CD4-positive, alpha-beta T cell treated with Interleukin-12 subunit alpha and Interleukin-12 subunit beta, for 1 hour (primary cell): ENCODE data around the gene SELENOM.
A peak's percentile ranks its signal among the peaks of the same experiment; 100 is the strongest.
"Not testable (repeated sequence)": the region's sequence is repeated elsewhere in the genome, so short reads cannot be mapped to it uniquely, and the experiment has no call there.

ENCODE experiments used
- DNase-seq: peaks from one replicate; pipeline ENCODE4 v3.0.0-alpha.2; 2020

The SELENOM gene

DNA sequence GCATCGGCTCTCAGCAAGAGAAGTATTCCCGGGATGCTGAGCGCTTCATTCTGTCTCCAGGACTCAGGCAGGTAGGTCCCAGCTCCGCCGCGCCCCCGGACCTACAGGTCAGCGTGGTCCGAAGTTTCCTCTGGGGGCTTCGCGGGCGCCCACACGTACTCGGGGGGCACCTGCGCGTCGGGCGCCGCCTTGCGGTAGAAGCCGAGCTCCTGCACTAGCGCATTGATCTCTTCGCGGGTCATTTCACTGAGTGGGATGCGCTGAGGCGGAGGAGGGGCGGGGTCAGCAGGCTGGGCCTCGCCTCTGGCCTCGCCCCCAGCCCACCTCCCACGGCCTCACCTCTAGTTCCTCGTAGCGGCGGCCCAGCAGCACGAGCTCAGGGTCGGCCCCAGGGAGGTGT, 2.5 kb downstream of the SELENOM start:
- DNase-seq = peak; percentile 23

DNA sequence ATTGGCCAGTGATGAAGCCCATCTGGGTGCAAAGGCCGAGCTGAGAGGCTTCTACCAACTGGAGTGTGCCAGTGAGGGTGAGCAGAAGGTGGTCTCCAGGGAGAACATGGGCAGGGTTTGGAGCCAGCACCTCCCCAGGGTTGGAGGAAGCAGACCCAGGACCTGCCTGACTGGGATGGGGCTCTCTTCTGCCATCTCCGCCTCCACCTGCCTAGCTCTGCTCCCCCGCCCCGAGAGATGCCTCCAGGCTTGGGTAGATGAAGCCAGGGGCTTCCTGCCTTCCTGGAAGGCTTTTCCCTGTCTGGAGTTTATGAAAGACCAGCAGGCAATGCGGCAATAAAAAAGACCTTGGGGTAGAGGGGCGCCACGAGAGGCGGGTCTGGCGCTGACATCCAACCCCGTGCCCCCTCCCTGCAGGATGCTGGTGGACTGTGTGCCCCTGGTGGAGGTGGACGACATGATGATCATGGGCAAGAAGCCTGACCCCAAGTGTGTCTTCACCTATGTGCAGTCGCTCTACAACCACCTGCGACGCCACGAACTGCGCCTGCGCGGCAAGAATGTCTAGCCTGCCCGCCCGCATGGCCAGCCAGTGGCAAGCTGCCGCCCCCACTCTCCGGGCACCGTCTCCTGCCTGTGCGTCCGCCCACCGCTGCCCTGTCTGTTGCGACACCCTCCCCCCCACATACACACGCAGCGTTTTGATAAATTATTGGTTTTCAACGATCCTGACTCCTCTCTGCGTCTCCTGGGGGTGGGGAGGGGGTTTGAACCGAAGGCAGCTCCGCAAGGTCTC, 3.3 kb downstream of the SELENOM start:
- DNase-seq = no peak

DNA sequence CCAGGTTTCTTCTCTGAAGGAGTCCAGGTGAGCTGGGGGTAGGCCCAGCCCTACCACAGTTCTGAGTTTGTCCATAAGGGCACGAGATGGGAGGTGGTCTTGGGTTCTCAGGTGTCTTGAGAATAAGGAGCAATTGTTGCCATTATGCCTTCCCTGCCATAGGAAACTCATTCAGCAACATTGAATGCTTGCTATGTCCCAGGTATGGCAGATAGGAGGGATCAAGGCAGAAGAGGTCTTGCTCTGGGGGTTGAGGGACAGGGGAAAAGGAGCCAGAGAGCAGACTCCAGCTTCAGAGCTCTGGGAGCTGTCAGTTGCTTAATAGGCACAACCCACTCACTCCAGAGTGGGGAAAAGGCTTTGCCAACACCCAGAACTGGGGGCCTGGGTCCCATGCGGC, 4.3 kb downstream of the SELENOM start:
- DNase-seq = no peak

DNA sequence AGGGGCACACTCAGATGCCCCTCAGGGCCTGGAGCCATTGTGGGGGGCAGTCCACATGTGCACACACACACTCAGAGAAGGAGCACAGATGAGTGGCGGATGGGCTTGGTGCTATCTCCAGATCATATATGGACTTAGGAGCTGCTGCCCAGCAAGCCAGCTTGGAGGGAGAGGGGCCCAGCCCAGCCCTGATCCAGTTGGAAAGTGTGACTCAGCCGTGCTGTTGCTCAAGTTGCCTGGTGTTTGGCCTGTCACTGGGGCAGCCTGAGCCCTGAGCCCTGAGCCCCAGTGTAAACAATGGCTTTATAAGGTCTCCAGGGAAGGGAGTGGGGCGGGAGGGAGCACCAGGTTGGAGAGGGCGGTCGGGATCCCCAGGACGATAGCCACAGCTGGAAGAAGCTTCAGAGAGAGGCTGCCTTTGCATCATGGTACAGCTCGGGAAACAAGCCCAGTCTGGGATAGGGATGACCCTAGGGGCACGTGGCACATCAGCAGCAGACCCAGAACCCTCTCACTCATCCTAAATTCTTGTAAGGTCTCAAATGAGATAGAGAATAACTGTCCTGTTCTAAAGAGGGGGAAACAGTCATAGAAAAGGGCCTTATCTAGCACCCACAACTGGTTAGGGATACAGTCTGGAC, 4.8 kb downstream of the SELENOM start:
- DNase-seq = no peak

DNA sequence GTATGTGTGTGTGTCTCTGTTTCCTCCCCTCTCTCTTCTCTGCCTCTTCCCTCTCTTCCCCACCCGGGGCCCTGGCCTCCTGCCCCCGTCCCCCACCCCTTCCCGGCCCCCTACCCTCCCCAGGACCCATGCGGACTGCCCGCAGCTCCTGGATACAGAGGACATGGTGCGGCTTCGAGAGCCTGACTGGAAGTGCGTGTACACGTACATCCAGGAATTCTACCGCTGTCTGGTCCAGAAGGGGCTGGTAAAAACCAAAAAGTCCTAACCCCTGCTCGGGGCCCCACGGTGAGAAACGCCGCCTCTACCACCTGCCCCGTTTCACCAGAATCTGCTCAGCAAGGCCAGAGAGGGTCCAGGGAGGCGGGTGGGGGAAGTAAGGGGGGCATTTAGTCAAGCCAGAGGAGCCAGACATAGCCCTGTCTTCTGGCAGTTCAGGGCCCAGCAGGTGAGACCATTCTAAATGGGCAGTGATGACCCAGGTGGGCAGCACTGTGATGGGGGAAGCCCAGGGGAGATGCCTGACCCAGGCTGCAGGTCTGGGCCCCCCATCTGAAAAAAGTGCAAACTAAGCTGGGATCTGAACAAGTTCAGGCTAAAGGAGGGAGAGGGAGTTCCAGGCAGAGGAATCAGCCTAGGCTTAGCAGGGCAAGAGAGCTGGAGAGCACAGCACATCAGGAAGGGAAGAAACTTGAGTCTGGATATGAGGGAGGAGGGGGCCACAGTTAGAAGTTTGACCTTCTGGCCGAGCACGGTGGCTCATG, 6.4 kb downstream of the SELENOM start:
- no peak for DNase-seq

DNA sequence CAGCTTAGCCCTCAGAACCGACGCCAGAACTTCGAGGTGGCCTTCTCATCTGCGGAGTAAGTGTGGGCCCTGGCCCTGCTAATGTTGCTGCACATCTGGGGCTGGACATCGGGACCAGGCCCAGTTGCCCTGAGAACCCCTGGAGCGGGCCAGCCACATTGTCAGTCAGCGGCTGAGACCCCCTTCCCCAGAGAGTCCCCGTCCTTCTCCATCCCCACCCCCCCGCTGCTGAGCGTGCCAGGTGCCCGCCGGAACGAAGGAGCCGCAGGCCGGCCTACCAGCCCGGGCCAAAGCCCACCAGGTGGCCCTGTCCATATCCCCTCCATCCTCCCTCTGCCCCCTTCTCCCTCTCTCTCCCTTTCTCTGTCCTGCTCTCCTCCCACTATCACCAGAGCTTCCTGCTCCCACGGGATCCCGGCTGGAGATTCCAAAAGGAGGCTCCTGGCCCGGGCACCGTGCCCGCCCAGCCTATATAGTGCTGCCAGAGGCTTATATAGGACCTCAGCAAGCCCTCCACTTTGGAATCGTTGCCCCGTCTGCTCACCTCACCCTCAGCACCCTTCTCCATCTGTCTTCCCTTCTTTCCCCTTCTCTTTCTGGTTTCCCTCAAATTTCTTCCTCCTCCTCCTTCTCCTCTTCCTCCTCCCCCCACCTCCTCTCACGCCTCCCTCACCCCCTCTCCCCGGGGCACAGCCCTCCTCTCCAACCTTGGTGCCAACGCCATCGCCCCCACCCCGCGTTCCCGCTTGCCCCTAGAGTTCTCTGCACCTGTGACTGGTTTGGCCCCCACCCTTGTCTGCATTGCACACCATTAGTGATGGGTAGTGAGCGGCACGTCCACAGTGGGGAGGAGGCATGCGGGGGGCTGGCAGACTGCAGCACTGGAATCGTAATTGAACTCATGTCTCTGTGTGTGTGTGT, 7.3 kb downstream of the SELENOM start:
- DNase-seq = no peak

DNA sequence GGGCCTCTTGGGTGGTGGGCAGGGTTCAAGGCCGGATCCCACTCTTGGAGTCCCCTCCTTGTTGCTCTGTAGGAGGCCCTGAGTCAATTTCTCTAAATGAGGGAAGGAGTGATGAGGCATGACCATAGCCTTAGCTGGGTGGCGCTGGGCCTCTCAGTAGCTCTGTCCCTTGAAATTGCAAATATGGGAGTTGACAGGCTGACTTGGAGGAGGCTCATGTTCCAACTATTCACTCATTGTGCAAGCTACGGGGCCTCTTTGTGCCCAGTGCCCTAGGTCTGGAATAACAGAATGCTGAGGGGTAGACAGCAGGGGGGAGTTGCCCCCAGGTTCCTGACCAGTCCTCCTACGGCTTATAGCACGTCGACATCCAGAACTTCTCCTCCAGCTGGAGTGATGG, 8.0 kb downstream of the SELENOM start:
- DNase-seq = no peak

DNA sequence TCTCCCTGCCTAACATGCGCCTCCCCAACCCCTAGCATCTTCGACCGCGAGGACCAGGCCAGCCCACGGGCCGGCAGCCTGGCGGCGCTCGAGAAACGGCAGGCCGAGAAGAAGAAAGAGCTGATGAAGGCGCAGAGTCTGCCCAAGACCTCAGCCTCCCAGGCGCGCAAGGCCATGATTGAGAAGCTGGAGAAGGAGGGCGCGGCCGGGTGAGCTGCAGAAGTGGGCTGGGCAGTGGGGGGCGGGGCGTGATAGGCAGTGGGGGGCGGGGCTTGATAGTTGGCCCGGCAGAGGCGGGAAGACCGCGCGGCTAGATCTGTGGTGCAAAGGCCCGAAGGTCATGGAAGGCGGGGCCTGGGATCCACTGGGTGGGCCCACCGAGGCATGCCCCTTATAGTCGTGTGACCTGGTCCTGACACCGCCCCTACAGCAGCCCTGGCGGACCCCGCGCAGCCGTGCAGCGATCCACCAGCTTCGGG, 8.7 kb downstream of the SELENOM start:
- DNase-seq = no peak

DNA sequence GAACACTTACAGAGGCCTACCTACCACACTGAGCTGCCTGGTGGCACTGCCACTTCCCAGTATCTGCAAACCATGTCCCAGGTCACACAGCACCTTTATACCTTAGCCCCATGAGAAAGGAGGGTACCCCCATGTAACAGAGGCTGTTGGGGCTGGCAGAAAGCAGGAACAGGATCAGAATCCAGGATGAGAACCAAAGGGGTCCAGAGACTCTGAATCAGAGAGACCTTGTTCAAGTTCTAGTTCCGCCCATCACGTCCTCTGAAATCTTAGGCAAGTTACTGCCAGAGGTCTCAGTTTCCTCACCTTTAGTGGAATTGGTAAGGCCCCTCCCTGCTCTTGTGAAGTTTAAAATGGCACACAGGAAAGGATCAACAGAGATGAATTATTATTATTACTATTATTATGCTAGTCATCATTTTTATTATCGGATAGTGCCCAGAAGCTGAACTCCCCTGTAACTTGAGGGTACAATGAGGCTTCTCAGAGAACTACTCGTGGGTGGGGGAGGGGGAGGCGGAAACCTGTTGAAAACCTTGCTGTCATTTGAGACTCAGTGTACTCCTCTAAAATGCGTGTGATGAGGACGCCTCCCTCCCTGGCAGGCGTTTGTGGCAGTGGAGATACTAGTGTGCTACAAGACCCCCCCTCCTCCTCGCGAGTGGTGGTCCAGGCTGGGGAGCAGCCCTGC, 9.3 kb downstream of the SELENOM start:
- no peak for DNase-seq

DNA sequence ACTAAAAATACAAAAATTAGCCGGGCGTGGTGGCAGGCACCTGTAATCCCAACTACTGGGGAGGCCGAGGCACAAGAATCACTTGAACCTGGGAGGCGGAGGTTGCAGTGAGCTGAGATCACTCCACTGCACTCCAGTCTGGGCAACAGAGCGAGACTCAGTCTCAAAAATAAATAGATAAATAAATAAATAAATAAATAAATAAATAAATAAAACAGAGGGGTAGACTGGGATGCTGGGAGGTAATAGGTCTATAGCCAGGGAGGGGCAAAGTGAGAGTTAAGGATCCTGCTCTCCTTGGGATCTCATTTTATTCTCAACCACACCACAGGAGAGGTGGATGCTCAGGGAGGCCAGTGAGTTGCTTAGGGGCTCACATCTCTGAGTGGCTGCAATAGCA, 9.8 kb downstream of the SELENOM start:
- DNase-seq = not testable (repeated sequence)

DNA sequence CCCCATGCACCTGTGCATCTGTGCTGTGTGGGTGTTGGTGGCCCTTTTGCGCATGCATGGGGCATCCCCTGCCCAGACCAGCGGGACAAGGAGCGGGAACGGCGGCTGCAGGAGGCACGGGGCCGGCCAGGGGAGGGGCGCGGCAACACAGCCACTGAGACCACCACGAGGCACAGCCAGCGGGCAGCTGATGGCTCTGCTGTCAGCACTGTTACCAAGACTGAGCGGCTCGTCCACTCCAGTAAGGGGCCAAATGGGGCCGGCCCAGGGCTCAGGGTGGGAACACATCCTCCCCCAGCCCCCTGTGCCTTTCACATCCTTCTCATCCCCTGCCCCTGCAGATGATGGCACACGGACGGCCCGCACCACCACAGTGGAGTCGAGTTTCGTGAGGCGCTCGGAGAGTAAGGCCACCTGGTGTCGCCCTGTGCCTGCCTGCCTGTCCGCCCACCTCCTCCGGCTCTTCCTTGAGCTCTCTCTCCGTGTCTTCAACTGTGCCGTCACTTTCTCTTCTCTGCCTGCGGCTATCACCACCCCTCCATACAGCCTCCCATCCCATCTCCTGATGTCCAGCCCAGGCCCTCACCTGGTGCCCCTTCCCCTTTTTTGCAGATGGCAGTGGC, 10.6 kb downstream of the SELENOM start:
- DNase-seq = no peak

DNA sequence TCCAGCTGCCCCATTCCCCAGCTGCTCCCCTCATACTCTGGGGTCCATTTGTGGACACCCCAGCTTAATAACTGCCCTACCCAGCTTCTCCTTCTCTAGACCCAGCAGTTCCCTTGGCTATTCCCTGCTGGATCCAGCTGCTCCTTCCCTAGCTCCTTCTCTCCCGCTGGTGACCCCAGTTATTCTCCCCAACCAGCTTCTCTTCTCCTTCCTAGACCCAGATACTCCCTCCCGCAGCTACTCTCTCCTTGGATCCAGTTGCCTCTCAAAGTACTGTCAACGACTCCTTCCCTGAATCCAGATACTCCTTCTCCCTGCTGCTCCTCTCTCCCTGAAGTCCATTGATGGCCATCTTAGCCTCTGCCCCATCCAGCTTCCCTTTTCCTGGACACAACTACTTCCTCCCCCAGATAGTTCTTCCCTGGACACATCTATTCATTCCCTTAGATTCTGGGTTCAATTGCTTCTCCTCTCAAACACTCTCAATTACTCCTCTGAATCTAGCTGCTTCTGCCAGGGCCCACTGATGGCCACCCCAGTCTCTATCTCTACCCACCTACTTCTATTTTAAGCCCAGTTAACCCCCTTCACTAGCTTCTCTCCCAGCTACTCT, 11.6 kb downstream of the SELENOM start:
- DNase-seq = no peak

DNA sequence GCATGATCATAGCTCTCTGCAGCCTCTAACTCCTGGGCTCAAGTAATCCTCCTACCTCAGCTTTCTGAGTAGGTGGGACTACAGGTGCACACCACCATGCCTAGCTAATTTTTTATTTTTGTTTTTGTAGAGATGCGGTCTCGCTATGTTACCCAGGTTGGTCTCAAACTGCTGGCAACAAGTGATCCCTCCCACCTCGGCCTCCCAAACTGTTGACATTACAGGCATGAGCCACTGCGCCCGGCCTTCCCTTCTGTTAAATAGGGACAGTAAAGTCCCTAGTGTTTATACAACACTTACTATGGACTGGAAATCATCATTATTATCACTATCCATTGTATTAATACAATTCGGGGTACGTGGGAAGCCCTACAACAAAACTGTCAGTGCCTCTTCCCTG, 12.6 kb downstream of the SELENOM start:
- no peak for DNase-seq

DNA sequence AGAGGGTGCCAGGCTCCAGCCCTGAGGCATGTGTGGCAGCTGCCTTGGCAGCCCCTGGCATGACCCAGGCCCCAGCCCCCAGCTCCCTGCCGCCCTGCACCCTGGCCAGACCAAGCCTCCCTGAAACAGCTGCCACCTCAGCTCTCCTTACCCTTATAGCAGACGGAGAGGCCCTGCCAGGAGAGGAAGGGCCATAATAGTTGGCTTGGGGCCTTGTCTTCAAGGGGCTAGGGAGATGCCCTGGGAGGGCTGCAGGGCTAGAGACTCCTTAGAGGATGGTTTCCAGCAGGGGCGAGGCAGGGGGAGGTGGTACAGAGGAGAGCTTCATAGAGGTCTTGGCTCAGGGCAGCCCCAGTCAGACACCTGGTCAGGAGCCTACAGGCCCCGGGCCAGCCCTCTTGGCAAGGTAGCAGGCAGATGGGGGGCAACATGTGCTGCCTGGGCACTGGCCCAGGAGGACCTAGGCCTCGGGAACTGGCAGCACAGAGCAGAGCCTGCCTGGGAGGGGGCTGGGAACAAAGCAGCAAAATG, 13.3 kb downstream of the SELENOM start:
- no peak for DNase-seq

DNA sequence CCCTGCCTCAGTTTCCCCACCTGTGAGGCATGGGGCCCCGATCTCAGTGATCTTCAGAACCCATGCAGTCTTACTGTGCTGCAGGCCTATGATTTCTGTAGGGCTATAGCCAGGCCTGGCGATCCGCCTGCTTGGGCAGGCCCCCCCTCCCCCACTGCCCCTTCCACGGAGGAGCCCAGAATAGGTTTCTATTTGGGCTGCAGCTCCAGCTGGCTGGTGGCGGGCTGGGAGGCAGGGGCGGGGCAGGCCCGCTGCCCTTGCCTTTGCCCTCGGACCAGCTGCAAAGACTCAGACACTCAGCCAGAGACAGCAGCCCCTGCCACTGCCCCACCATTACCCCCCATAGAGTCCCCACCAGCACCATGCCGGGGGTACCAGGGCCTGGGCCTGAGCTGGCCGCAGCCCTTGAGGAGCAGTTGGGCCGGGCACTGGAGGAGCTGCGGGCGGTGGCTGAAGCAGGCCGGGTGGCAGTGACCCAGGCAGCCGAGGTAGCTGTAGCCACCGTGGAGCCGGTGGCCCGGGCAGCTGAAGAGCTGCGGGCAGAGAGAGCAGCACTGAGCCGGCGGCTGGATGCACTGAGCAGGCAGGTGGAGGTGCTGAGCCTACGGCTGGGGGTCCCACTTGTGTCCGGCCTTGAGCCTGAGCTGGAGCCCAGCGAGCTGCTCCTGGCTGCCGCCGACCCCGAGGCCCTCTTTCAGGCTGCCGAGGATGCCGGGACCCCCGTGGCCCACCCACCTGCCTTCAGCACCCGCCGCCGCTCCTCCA, 14.1 kb downstream of the SELENOM start:
- no peak for DNase-seq

DNA sequence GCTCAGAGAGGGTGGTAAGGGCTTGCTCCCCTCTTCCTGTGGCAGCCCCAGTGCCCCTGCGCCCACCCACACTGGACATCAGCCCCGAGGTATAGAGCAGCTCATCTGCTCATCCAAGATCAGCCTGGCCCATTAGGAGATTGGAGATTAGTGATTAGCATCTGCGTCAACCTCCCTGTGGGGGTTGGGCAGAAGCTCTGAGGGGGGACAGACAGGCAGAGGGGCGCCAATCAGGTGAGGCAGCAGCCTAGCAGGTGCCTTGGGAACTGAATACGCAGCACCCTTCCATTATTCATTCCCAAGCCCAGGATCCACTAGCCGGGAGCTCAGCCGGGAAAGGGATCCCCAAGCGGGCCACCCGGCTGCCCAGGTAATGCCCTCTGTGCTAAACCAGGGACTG, 15.2 kb downstream of the SELENOM start:
- DNase-seq = no peak

DNA sequence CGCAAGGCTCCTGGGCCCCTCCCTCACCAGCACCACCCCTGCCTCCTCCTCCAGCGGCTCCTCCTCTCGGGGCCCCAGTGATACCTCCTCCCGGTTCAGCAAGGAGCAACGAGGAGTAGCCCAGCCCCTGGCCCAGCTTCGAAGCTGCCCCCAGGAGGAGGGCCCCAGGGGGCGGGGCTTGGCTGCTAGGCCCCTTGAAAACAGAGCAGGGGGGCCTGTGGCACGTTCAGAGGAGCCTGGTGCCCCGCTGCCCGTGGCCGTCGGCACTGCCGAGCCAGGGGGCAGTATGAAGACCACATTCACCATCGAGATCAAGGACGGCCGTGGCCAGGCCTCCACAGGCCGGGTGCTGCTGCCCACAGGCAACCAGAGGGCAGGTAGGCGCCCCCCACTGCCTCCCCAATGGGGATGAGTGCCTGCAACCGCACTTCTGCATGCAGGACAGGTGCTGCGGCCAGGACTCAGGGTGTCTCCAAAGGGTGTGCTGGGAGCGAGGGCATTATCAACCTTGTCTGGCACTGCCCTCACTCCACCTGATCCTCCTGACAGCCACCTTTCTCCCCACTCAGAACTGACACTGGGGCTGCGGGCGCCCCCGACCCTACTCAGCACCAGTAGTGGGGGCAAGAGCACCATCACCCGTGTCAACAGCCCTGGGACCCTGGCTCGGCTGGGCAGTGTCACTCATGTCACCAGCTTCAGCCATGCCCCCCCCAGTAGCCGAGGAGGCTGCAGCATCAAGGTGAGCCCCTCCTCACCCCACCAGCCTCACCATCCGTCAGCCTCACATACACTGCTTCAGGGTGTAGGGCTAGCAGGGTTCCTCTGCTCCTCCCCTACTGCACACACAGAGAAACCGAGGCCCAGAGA, 16.0 kb downstream of the SELENOM start:
- no peak for DNase-seq

DNA sequence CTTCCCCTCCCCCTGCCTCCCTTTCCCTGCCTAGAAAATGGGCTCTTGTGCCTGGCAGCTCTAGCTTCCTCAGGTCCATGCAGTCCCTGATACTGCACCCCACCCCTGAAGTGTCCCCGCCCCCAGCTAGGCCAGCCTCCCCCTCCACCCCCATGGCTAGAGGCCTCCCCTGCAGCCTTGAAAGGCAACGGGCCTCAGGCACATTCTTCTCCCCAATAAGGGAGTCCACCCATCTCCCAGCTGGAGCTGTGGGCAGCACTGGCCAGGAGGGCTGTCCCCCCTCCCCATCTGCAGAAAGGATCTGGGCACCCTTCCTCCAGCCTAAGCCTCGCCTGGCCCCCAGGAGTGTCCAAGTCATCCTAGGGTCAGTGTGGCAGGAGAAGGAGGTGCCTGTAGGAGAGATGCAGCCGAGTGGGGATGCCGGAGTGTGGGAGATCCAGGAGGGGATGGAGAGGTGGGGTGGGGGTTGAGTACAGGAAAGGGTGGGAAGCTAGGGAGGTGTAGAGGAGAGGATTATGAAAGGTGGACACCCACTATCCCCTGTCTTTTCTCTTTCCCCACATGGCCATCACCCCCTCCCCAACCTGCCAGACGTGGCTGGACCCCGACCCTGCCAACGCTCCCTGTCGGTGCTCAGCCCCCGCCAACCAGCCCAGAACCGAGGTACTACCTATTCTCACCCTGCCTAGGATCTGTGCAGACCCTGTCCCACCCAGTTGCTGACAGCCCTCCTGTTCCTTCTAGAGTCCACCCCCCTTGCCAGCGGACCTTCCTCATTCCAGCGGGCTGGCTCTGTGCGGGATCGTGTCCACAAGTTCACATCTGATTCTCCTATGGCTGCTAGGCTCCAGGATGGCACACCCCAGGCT, 16.9 kb downstream of the SELENOM start:
- no peak for DNase-seq
